T-helper 17 cell (primary cell): ENCODE results near the gene MYPOP. TPM values are rescaled to one million over a fixed set of nuclear protein-coding genes. Genes with fewer than 3 reads are reported as not detected.
"Not testable (repeated sequence)": the region's sequence is repeated elsewhere in the genome, so short reads cannot be mapped to it uniquely, and the experiment has no call there.

Experiments
- ATAC-seq: fragments of 150-1000 bp; cut with Tn5 transposase; 2 replicates; pipeline ENCODE4 v1.10.0; 2021; ENCODE audit warnings: mild to moderate bottlenecking, moderate library complexity
- DNase-seq, 3 donors: peaks; one replicate each; pipeline versions ENCODE4 v3.0.0 to v3.0.0-alpha.2; 2020 to 2021
- H3K9me3 ChIP-seq: one replicate; pipeline ENCODE4 v1.7.0; 2013; ENCODE audit warnings: low read length, mild to moderate bottlenecking; ENCODE audit not compliant: control insufficient read depth, poor library complexity, severe bottlenecking
- H3K27ac Mint-ChIP-seq: one replicate; pipeline ENCODE4 v1.8.0; 2022; ENCODE audit warnings: mild to moderate bottlenecking, moderate library complexity, mixed read lengths
- H3K27me3 Mint-ChIP-seq: one replicate; pipeline ENCODE4 v1.8.0; 2022; ENCODE audit warnings: mixed read lengths
- H3K36me3 Mint-ChIP-seq: one replicate; pipeline ENCODE4 v1.8.0; 2022; ENCODE audit warnings: low read depth, mixed read lengths
- H3K4me1 Mint-ChIP-seq: one replicate; pipeline ENCODE4 v1.8.0; 2022; ENCODE audit warnings: mild to moderate bottlenecking, mixed read lengths
- H3K4me3 Mint-ChIP-seq: one replicate; pipeline ENCODE4 v1.8.0; 2022; ENCODE audit warnings: mild to moderate bottlenecking, moderate library complexity, mixed read lengths
- total RNA-seq, 4 donors: library from RNA in 2 of 4; stranded (reverse) in 2 of 4; gene quantifications; one replicate each; pipeline ENCODE4 v1.2.3 and lab custom pipeline; 2022 to 2026

MYPOP gene
- total RNA-seq, 2 donors from 2014 or later: 7.1 to 7.5 TPM

GRCh38 chr19:45874620-45874966, 27.8 kb downstream of the MYPOP start:
- peaks cover 9% of the 10 kb centered on the region for H3K36me3 Mint-ChIP-seq
- no peak overlapping the region for H3K27ac Mint-ChIP-seq
- no peak for ATAC-seq
- H3K4me3 Mint-ChIP-seq: no peak overlapping the region
- H3K9me3 ChIP-seq: no peaks in the 10 kb centered on the region
- DNase-seq: no peak
- peaks cover 25% of the 10 kb centered on the region for H3K27me3 Mint-ChIP-seq
- H3K4me1 Mint-ChIP-seq: peaks cover 20% of the 10 kb centered on the region

GRCh38 chr19:45873219-45873772, 29.1 kb downstream of the MYPOP start:
- Mint-ChIP-seq H3K36me3 (peaks cover 4% of the 10 kb centered on the region), H3K4me1 (peaks cover 14% of the 10 kb centered on the region), H3K27ac (no peak overlapping the region), H3K4me3 (no peak overlapping the region), H3K27me3 (peaks cover 17% of the 10 kb centered on the region)
- ATAC-seq (no peak), DNase-seq (no peak)
- H3K9me3 ChIP-seq: no peaks in the 10 kb centered on the region

GRCh38 chr19:45872095-45872919, 30.1 kb downstream of the MYPOP start:
- no peak for ATAC-seq
- H3K4me3 Mint-ChIP-seq: no peak overlapping the region

GRCh38 chr19:45870798-45871197, 31.6 kb downstream of the MYPOP start:
- peaks cover under 1% of the 10 kb centered on the region for H3K27me3 Mint-ChIP-seq

More at GRCh38 chr19:45872095-45872919, 30.1 kb downstream of the MYPOP start:
- peaks cover 11% of the 10 kb centered on the region for H3K4me1 Mint-ChIP-seq
- H3K9me3 ChIP-seq: no peaks in the 10 kb centered on the region
- H3K27me3 Mint-ChIP-seq: peaks cover 7% of the 10 kb centered on the region
- H3K36me3 Mint-ChIP-seq: peaks cover 4% of the 10 kb centered on the region
- no peak for DNase-seq
- H3K27ac Mint-ChIP-seq: no peak overlapping the region

GRCh38 chr19:45867241-45867640, 35.2 kb downstream of the MYPOP start:
- not testable (repeated sequence) for H3K9me3 ChIP-seq, H3K27ac Mint-ChIP-seq, H3K4me3 Mint-ChIP-seq, DNase-seq, H3K36me3 Mint-ChIP-seq, ATAC-seq
- Mint-ChIP-seq H3K4me1 (peaks cover 22% of the 10 kb centered on the region), H3K27me3 (peaks cover 13% of the 10 kb centered on the region)

More at GRCh38 chr19:45870798-45871197, 31.6 kb downstream of the MYPOP start:
- DNase-seq (no peak), ATAC-seq (no peak)
- Mint-ChIP-seq H3K4me3 (no peak overlapping the region), H3K4me1 (peaks cover 5% of the 10 kb centered on the region), H3K36me3 (no peaks in the 10 kb centered on the region), H3K27ac (no peak overlapping the region)
- H3K9me3 ChIP-seq: no peaks in the 10 kb centered on the region

- no peaks in the 10 kb centered on the region for H3K9me3 ChIP-seq
- ATAC-seq (no peak), DNase-seq (no peak)
- Mint-ChIP-seq H3K4me3 (no peak overlapping the region), H3K27me3 (peaks cover 13% of the 10 kb centered on the region), H3K27ac (peak overlapping the region; percentile 24), H3K4me1 (peaks cover 26% of the 10 kb centered on the region), H3K36me3 (peaks cover 4% of the 10 kb centered on the region)
Observed at GRCh38 chr19:45866400-45867176, 35.8 kb downstream of the MYPOP start.

- peaks cover 4% of the 10 kb centered on the region for H3K36me3 Mint-ChIP-seq
- H3K4me3 Mint-ChIP-seq: no peak overlapping the region
- peaks cover 13% of the 10 kb centered on the region for H3K27me3 Mint-ChIP-seq
- DNase-seq (no peak), ATAC-seq (no peak)
- no peak overlapping the region for H3K27ac Mint-ChIP-seq
- peaks cover 30% of the 10 kb centered on the region for H3K4me1 Mint-ChIP-seq
- H3K9me3 ChIP-seq: no peaks in the 10 kb centered on the region
Observed at GRCh38 chr19:45865269-45865948, 37.0 kb downstream of the MYPOP start.

- no peak for ATAC-seq
- Mint-ChIP-seq H3K36me3 (peaks cover 4% of the 10 kb centered on the region), H3K27me3 (peaks cover 13% of the 10 kb centered on the region), H3K27ac (no peak overlapping the region), H3K4me1 (peaks cover 32% of the 10 kb centered on the region), H3K4me3 (peak overlapping the region; percentile 69)
- H3K9me3 ChIP-seq: no peaks in the 10 kb centered on the region
- no peak for DNase-seq
Observed at GRCh38 chr19:45864629-45865082, 37.8 kb downstream of the MYPOP start.

- peak within 1 kb of the TSS; percentile 100 for H3K4me3 Mint-ChIP-seq
- peak within 1 kb of the TSS; percentile 99 for H3K27ac Mint-ChIP-seq
- peak; percentile 47 to 58 (median 56) for DNase-seq
- peaks cover 4% of the 10 kb centered on the region for H3K36me3 Mint-ChIP-seq
- peak; percentile 13 for ATAC-seq
- H3K9me3 ChIP-seq: no peaks in the 10 kb centered on the region
- H3K27me3 Mint-ChIP-seq: peaks cover 13% of the 10 kb centered on the region
- H3K4me1 Mint-ChIP-seq: peaks cover 35% of the 10 kb centered on the region
Observed at GRCh38 chr19:45863840-45864628, 38.4 kb downstream of the MYPOP start, which contains the start of gene FOXA3. FOXA3 (plus strand) TSS chr19:45864326; CDS start chr19:45864457, 131 bp downstream.

- peak overlapping the region; percentile 100 for H3K4me3 Mint-ChIP-seq
- H3K36me3 Mint-ChIP-seq: peaks cover 4% of the 10 kb centered on the region
- peaks cover 13% of the 10 kb centered on the region for H3K27me3 Mint-ChIP-seq
Observed at GRCh38 chr19:45863335-45863839, 39.0 kb downstream of the MYPOP start.

GRCh38 chr19:45862564-45863334, 39.7 kb downstream of the MYPOP start, which contains the start of gene SYMPK:
SYMPK (minus strand) TSS chr19:45863147; CDS start chr19:45854495, 8,652 bp downstream.
- peaks cover 13% of the 10 kb centered on the region for H3K27me3 Mint-ChIP-seq
- peak within 1 kb of the TSS; percentile 99 for H3K27ac Mint-ChIP-seq
- ATAC-seq: peak; percentile 98
- H3K9me3 ChIP-seq: no peaks in the 10 kb centered on the region
- H3K36me3 Mint-ChIP-seq: peaks cover 7% of the 10 kb centered on the region
- H3K4me1 Mint-ChIP-seq: peaks cover 39% of the 10 kb centered on the region
- peak; percentile 97 to 98 (median 98) for DNase-seq
- H3K4me3 Mint-ChIP-seq: peak within 1 kb of the TSS; percentile 100

More at GRCh38 chr19:45863335-45863839, 39.0 kb downstream of the MYPOP start:
- no peaks in the 10 kb centered on the region for H3K9me3 ChIP-seq
- DNase-seq (no peak), ATAC-seq (no peak)
- Mint-ChIP-seq H3K4me1 (peaks cover 35% of the 10 kb centered on the region), H3K27ac (peak overlapping the region; percentile 99)
